CD4-positive, alpha-beta T cell treated with Interleukin-6 for 4 hours (primary cell): ENCODE results near the gene FLRT2.

Source experiments
- DNase-seq: peaks from one replicate; pipeline ENCODE4 v3.0.0-alpha.2; 2020; ENCODE audit warnings: mixed read lengths

The FLRT2 gene

GRCh38 chr14:85531587-85532373 is 1.8 kb downstream of the FLRT2 start:
- no peak for DNase-seq

- DNase-seq: no peak
These were observed 2.6 kb downstream of the FLRT2 start for GRCh38 chr14:85532374-85533022.

- DNase-seq: no peak
These were observed 3.3 kb downstream of the FLRT2 start for GRCh38 chr14:85533023-85533860.

GRCh38 chr14:85533861-85534291 is 3.9 kb downstream of the FLRT2 start:
- no peak for DNase-seq

- no peak for DNase-seq
These were observed 4.7 kb downstream of the FLRT2 start for GRCh38 chr14:85534458-85535293.

- DNase-seq: no peak
These were observed 5.4 kb downstream of the FLRT2 start for GRCh38 chr14:85535321-85535720.

GRCh38 chr14:85535991-85536832 is 6.3 kb downstream of the FLRT2 start:
- no peak for DNase-seq

GRCh38 chr14:85536833-85537190 is 6.9 kb downstream of the FLRT2 start:
- DNase-seq: no peak

GRCh38 chr14:85537526-85537925 is 7.6 kb downstream of the FLRT2 start:
- no peak for DNase-seq

GRCh38 chr14:85538636-85539035 is 8.7 kb downstream of the FLRT2 start:
- no peak for DNase-seq

GRCh38 chr14:85539510-85539909 is 9.6 kb downstream of the FLRT2 start:
- DNase-seq: no peak

GRCh38 chr14:85542623-85543022 is 12.7 kb downstream of the FLRT2 start:
- DNase-seq: no peak

GRCh38 chr14:85545738-85546137 is 15.8 kb downstream of the FLRT2 start:
- no peak for DNase-seq

GRCh38 chr14:85546390-85546789 is 16.4 kb downstream of the FLRT2 start:
- DNase-seq: no peak

- no peak for DNase-seq
These were observed 19.8 kb downstream of the FLRT2 start for GRCh38 chr14:85549697-85550096.

- DNase-seq: no peak
These were observed 24.2 kb downstream of the FLRT2 start for GRCh38 chr14:85554106-85554505.

- no peak for DNase-seq
These were observed 26.3 kb downstream of the FLRT2 start for GRCh38 chr14:85556267-85556666.

GRCh38 chr14:85558505-85558904 is 28.6 kb downstream of the FLRT2 start:
- DNase-seq: no peak

- DNase-seq: no peak
These were observed 32.7 kb downstream of the FLRT2 start for GRCh38 chr14:85562630-85563029.

GRCh38 chr14:85564841-85565527 is 35.0 kb downstream of the FLRT2 start:
- no peak for DNase-seq

GRCh38 chr14:85565862-85566296 is 35.9 kb downstream of the FLRT2 start:
- no peak for DNase-seq
